Measurements from ENCODE around the gene FANK1.
"Not testable (repeated sequence)": the region's sequence is repeated elsewhere in the genome, so short reads cannot be mapped to it uniquely, and the experiment has no call there.

FANK1 gene

GRCh38 chr10:125928928-125929585, 32.7 kb downstream of the FANK1 start:
- DNase-seq (ENCODE audit: low read depth) = no peak

- DNase-seq (ENCODE audit: low read depth) = no peak
Measured at GRCh38 chr10:125929618-125930017, 33.3 kb downstream of the FANK1 start.

- no peak for DNase-seq (ENCODE audit: low read depth)
Measured at GRCh38 chr10:125933693-125934092, 37.3 kb downstream of the FANK1 start.

- no peak for DNase-seq (ENCODE audit: low read depth)
Measured at GRCh38 chr10:125936331-125936730, 40.0 kb downstream of the FANK1 start.

- no peak for DNase-seq (ENCODE audit: low read depth)
Measured at GRCh38 chr10:125940515-125940914, 44.2 kb downstream of the FANK1 start.

- no peak for DNase-seq (ENCODE audit: low read depth)
Measured at GRCh38 chr10:125951290-125951689, 54.9 kb downstream of the FANK1 start.

GRCh38 chr10:125953778-125954385, 57.5 kb downstream of the FANK1 start:
- DNase-seq (ENCODE audit: low read depth) = no peak

- DNase-seq (ENCODE audit: low read depth) = no peak
Measured at GRCh38 chr10:125955766-125956165, 59.4 kb downstream of the FANK1 start.

GRCh38 chr10:125961743-125962142, 65.4 kb downstream of the FANK1 start:
- DNase-seq (ENCODE audit: low read depth) = no peak

- no peak for DNase-seq (ENCODE audit: low read depth)
Measured at GRCh38 chr10:125962200-125962599, 65.8 kb downstream of the FANK1 start.

- DNase-seq (ENCODE audit: low read depth) = no peak
Measured at GRCh38 chr10:125964558-125964957, 68.2 kb downstream of the FANK1 start.

GRCh38 chr10:125967533-125967932, 71.2 kb downstream of the FANK1 start:
- DNase-seq (ENCODE audit: low read depth) = no peak

- not testable (repeated sequence) for DNase-seq (ENCODE audit: low read depth)
Measured at GRCh38 chr10:125970077-125970630, 73.8 kb downstream of the FANK1 start.

- no peak for DNase-seq (ENCODE audit: low read depth)
Measured at GRCh38 chr10:125976960-125977605, 80.7 kb downstream of the FANK1 start.

- DNase-seq (ENCODE audit: low read depth) = no peak
Measured at GRCh38 chr10:125979976-125980375, 83.6 kb downstream of the FANK1 start.

GRCh38 chr10:125980521-125981035, 84.2 kb downstream of the FANK1 start:
- no peak for DNase-seq (ENCODE audit: low read depth)

- DNase-seq (ENCODE audit: low read depth) = no peak
Measured at GRCh38 chr10:125982260-125982948, 86.0 kb downstream of the FANK1 start.

- DNase-seq (ENCODE audit: low read depth) = no peak
Measured at GRCh38 chr10:125983161-125983560, 86.8 kb downstream of the FANK1 start.

GRCh38 chr10:125983656-125984055, 87.3 kb downstream of the FANK1 start:
- no peak for DNase-seq (ENCODE audit: low read depth)

GRCh38 chr10:125984346-125984745, 88.0 kb downstream of the FANK1 start:
- no peak for DNase-seq (ENCODE audit: low read depth)

GRCh38 chr10:125984865-125985495, 88.6 kb downstream of the FANK1 start:
- DNase-seq (ENCODE audit: low read depth) = no peak

Measured in CMK (cell line).